Kidney (tissue), 14 donors: ENCODE results near the gene SH3D21. TPM values are rescaled to one million over a fixed set of nuclear protein-coding genes. Genes with fewer than 3 reads are reported as not detected.

Experiments
- DNase-seq, 5 donors: peaks; one replicate each; pipeline ENCODE4 v3.0.0-alpha.2; 2013 to 2020
- FAIRE-seq: peaks from 2 replicates; lab custom pipeline; 2012; peaks lifted over from hg19 to GRCh38; lab: Jason Lieb, UNC
- H3K27ac ChIP-seq, 2 donors: one replicate each; pipeline ENCODE4 v1.7.0; 2013; ENCODE audit warnings: low read depth in 2 of 2, low read length in 2 of 2, inconsistent platforms in 1 of 2
- H3K27me3 ChIP-seq: one replicate; pipeline ENCODE4 v1.7.1; 2013; ENCODE audit warnings: low read length, inconsistent platforms; ENCODE audit not compliant: control insufficient read depth, insufficient read depth
- H3K36me3 ChIP-seq, 3 donors: one replicate each; pipeline versions ENCODE4 v1.7.0 to v1.7.1; 2013; ENCODE audit warnings: low read length in 3 of 3, control low read depth in 1 of 3, inconsistent platforms in 1 of 3; ENCODE audit not compliant: insufficient read depth in 3 of 3, control insufficient read depth in 2 of 3
- H3K4me1 ChIP-seq, 3 donors: one replicate each; pipeline versions ENCODE4 v1.7.0 to v1.7.1; 2013; ENCODE audit warnings: low read length in 3 of 3, inconsistent platforms in 1 of 3, low read depth in 1 of 3; ENCODE audit not compliant: control insufficient read depth in 2 of 3, insufficient read depth in 2 of 3
- H3K4me3 ChIP-seq, 3 donors: one replicate each; pipeline versions ENCODE4 v1.7.0 to v1.8.1; 2013; ENCODE audit warnings: low read length in 3 of 3, control low read depth in 1 of 3, inconsistent platforms in 1 of 3
- H3K9ac ChIP-seq, 3 donors: one replicate each; pipeline versions ENCODE4 v1.7.0 to v1.7.1; 2013; ENCODE audit warnings: low read length in 3 of 3, control low read depth in 1 of 3, inconsistent platforms in 1 of 3
- H3K9me3 ChIP-seq, 3 donors: one replicate each; pipeline versions ENCODE4 v1.7.0 to v1.7.1; 2013; ENCODE audit warnings: low read length in 3 of 3, control low read depth in 1 of 3, inconsistent platforms in 1 of 3; ENCODE audit not compliant: control insufficient read depth in 2 of 3, insufficient read depth in 1 of 3
- intact Hi-C: fragments of 100-400 bp; cut with DNase I; formaldehyde crosslinking; loops from one replicate; pipeline ENCODE4 v1.11.1; 2022
- polyA plus RNA-seq: library from polyadenylated mRNA; stranded (reverse); fragments of 350-450 nt; fragmentation: Illumina TruSeq; extraction: RNeasy Lipid Tissue Mini Kit (QIAGEN cat#74804); gene quantifications from one replicate; pipeline ENCODE4 v1.2.3, GENCODE V29; 2014; ENCODE audit warnings: low read depth, low replicate concordance; ENCODE audit not compliant: insufficient read depth
- total RNA-seq: library from RNA; stranded (reverse); fragmentation: NEBNext Ultra II Directional; extraction: Animal tissue kit (Norgen Biotek cat#: 25700); gene quantifications from one replicate; pipeline ENCODE4 v1.2.1, GENCODE V29; 2021
- TF ChIP-seq, protein P1 (sequence below): IDR thresholded peaks from 3 replicates; pipeline ENCODE4 v1.5.1; 2012; ENCODE audit warnings: mild to moderate bottlenecking, moderate library complexity, borderline replicate concordance; ENCODE audit not compliant: insufficient read depth; ENCODE audit errors: extremely low read depth
- donor health status: control.
- donor health status: control.
- donor health status: control.
- donor health status: control.
- donor health status: control.
- donor health status: DM: yes; HTN: yes; CAD: no.
- donor health status: Normal renal cell carcinoma (clear cell type).

The SH3D21 gene
- total and polyA plus RNA-seq, 2 donors from 2014 or later, result 5.7 to 33.4 TPM

DNA sequence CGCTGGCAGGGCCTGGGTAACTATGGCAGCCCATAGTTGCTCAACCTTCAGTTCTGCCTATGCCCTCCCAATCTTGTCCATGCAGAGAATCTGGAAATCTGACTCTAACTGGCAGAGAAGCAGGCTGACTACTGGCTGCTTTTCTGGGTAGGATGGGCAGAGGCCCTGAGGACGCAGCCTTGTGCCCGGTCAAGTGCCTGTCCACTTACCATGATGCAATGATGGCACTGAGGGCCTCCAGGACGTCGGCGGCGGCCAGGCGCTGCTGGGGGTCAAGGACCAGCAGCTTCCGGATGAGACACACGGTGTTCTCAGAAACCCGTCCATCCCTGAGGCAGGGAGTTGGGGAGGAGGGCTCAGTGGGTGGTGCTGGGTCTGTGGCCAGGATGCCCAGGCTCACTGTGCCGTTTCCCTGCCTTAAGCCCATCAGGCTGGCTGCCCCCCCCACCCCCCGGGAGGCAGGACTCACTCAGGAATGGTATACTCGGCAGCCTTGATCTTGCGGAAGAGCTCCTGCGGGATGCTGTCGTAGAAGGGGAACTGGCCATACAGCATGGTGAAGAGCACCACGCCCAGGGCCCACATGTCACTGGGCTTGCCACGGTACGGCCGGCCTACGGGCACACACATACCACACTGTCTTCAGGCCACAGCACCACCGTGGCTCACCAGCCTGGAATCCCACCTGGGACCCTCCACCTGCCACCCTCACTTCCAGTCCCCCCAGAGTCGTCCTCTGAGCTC, 37.7 kb downstream of the SH3D21 start:
- H3K9me3 ChIP-seq, result no peaks in the 10 kb centered on the region
- H3K27me3 ChIP-seq, result no peaks in the 10 kb centered on the region
- H3K4me3 ChIP-seq, result no peak overlapping the region
- H3K9ac ChIP-seq, result no peak overlapping the region
- peaks cover 2 to 32% (median 29%) of the 10 kb centered on the region in 3 donors for H3K36me3 ChIP-seq
- peaks cover 0 to 5% (median 0%) of the 10 kb centered on the region in 3 donors for H3K4me1 ChIP-seq
- FAIRE-seq (no peak), DNase-seq (peak in 1 of 5 donors; percentile 58)
- TF ChIP-seq, protein P1, sequence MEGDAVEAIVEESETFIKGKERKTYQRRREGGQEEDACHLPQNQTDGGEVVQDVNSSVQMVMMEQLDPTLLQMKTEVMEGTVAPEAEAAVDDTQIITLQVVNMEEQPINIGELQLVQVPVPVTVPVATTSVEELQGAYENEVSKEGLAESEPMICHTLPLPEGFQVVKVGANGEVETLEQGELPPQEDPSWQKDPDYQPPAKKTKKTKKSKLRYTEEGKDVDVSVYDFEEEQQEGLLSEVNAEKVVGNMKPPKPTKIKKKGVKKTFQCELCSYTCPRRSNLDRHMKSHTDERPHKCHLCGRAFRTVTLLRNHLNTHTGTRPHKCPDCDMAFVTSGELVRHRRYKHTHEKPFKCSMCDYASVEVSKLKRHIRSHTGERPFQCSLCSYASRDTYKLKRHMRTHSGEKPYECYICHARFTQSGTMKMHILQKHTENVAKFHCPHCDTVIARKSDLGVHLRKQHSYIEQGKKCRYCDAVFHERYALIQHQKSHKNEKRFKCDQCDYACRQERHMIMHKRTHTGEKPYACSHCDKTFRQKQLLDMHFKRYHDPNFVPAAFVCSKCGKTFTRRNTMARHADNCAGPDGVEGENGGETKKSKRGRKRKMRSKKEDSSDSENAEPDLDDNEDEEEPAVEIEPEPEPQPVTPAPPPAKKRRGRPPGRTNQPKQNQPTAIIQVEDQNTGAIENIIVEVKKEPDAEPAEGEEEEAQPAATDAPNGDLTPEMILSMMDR, result no peak
- no peak overlapping the region for H3K27ac ChIP-seq
- intact Hi-C loops, result loop anchor here (5.0 kb wide), 1 partner anchor 78 kb away; no protein-coding TSS in a partner anchor

DNA sequence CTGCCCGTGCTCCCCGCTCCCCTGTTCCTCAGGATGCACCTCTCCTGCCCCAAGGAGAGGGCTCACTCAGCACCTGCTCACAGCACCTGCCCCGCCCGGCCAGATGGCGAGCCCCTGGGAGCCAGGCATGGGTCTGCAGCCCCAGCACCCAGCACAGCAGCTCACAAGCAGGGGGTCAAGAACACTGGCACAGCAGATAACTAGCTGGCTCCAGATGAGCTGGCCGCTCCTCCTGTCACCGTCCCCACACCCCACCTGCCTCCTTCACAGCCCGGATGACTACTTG, 38.2 kb downstream of the SH3D21 start:
- no peaks in the 10 kb centered on the region for H3K27me3 ChIP-seq
- FAIRE-seq (no peak), DNase-seq (peak in 1 of 5 donors; percentile 73)
- H3K9ac ChIP-seq, result no peak overlapping the region
- TF ChIP-seq, protein P1, result no peak
- no peak overlapping the region for H3K27ac ChIP-seq
- intact Hi-C loops, result loop anchor here (5.0 kb wide), 1 partner anchor 78 kb away; no protein-coding TSS in a partner anchor
- no peaks in the 10 kb centered on the region for H3K9me3 ChIP-seq
- no peak overlapping the region for H3K4me3 ChIP-seq
- H3K4me1 ChIP-seq, result peaks cover 0 to 5% (median 0%) of the 10 kb centered on the region in 3 donors
- peaks cover 2 to 34% (median 29%) of the 10 kb centered on the region in 3 donors for H3K36me3 ChIP-seq

DNA sequence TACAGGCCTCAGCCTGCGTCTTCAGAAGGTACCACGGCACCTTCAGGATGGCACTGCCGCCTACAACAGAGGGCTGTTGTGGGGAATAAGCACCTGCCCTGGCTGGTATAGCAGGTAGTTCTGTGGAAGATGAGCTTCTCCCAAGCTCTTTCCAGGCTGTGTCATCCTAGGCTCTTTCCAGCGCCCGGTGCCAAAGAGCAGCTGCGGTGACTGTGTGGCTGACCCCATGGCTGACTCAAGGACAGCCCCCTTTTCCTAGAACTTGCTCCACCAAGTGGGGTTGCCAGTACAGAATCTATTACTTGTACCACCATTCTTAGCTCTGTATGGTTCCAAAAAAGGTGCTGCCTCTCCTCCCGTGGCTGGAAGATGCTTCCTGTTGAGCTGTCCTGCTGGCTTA, 39.2 kb downstream of the SH3D21 start:
- no peak for FAIRE-seq
- intact Hi-C loops, result no loop called here
- peaks cover 2 to 34% (median 29%) of the 10 kb centered on the region in 3 donors for H3K36me3 ChIP-seq
- DNase-seq, result no peak
- H3K4me3 ChIP-seq, result no peak overlapping the region
- H3K9me3 ChIP-seq, result no peaks in the 10 kb centered on the region
- H3K4me1 ChIP-seq, result peaks cover 0 to 4% (median 0%) of the 10 kb centered on the region in 3 donors
- H3K27me3 ChIP-seq, result no peaks in the 10 kb centered on the region
- TF ChIP-seq, protein P1, result no peak
- H3K9ac ChIP-seq, result no peak overlapping the region
- no peak overlapping the region for H3K27ac ChIP-seq
